HG02763 (cell line): Measurements from ENCODE around the gene SIAH2.

Experiments
- ATAC-seq: cut with Tn5 transposase; IDR thresholded peaks from one replicate; pipeline ENCODE4 v1.9.1; 2021; ENCODE audit warnings: mild to moderate bottlenecking, moderate library complexity; ENCODE audit not compliant: unreplicated experiment

Gene SIAH2

GRCh38 chr3:150751781-150752263 lies 11.1 kb downstream of the SIAH2 start:
- no peak for ATAC-seq

DNA sequence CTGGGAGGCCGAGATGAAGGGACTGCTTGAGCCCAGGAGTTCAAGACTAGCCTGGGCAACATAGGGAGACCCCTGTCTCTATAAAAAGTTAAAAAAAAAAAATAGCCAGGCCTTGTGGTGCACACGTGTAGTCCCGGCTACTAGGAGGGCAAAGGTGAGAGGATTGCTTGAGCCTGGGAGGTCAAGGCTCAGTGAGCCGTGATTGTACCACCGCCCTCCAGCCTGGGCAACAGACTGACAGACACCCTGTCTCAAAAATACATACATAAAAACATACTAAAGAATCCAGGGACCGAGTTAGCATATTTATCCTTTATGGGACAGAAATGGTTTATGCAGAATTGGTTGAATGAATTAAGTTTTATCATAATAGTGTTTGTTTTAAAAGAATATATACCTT lies 13.7 kb downstream of the SIAH2 start:
- ATAC-seq = no peak

DNA sequence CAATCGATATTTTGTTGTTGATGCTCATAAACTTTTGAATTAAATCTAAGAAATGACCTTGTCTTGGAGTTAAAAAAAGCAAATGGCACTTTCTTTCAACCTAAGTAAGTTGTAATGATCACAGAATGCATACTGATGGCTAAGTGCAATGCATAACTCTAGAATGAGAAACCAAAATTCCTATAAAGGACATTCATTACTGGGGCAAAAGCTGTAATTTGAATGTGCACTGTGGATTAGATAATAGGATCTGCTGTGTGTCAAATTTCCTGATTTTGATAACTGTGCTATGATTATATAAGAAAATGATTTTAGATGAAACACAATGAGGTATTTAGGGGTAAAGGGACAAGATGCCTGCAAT lies 14.3 kb downstream of the SIAH2 start:
- ATAC-seq = no peak

GRCh38 chr3:150747886-150748683 lies 14.9 kb downstream of the SIAH2 start:
- ATAC-seq = no peak

DNA sequence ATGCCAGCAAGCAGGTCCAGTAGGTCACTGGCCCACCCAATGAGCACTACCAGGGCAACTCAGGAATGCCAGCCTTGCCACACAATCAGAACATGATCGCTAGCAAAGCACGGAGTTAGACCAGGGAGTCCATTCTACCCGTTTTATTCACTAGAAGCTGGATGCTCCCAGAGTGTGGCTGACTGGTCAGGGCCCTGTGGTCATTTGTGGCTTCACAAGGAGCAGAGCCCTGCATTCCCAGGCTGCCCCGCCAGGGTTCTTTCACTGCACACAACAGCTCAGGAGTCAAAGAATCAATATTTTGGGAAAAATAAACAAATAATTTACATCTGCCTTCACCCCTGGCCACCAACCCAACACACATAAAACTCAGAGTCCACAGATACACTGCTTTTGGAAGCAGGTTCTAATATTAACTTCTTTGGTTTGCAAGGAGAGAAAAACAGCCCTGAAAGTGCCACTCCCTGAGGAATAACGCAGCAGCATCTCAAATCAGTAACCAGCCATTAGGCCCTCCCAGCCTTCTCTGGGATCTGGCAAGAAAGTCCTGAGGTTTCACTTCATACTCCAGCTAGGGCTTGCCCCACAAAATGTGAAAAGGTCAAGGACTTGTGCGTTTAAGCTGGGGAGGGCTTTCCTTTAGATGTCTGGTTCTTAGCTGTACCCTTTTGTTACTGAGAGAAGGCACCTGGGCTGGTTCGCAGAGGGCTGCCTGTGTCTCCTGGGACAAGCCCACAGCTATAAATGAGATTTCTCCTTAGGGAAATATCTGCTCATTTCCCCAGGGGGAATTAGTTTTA lies 16.0 kb downstream of the SIAH2 start:
- ATAC-seq = no peak

DNA sequence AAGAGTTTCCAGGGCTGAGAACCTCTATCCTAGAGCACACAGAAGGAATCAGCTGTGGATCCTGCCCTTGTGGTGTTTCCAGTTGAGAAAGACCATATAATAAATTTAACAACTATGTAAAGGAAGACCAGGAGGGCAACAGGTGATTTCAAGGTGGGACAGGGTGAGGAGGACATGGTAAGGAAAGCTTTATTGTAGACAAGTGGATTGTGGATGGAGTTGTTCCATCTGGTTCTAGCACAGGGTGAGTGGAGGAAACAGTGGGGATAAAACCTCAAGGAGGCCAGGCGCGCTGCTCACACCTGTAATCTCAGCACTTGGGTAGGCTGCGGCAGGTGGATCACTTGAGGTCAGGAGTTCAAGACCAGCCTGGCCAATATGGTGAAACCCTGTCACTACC lies 17.1 kb downstream of the SIAH2 start:
- ATAC-seq = no peak

DNA sequence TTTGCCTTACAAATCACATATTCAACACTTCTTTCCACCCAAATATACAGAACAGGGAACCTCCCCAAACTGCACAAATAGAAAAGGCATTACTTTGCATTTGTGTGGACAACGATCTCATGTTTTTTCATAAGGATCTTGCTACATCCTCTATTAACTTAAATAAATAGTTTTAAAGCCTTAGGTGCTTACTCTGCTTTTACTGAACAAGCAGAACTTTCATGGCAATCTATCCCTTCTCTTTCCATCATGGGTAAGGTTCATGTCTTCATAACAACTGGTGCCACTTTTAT lies 18.1 kb downstream of the SIAH2 start:
- no peak for ATAC-seq

DNA sequence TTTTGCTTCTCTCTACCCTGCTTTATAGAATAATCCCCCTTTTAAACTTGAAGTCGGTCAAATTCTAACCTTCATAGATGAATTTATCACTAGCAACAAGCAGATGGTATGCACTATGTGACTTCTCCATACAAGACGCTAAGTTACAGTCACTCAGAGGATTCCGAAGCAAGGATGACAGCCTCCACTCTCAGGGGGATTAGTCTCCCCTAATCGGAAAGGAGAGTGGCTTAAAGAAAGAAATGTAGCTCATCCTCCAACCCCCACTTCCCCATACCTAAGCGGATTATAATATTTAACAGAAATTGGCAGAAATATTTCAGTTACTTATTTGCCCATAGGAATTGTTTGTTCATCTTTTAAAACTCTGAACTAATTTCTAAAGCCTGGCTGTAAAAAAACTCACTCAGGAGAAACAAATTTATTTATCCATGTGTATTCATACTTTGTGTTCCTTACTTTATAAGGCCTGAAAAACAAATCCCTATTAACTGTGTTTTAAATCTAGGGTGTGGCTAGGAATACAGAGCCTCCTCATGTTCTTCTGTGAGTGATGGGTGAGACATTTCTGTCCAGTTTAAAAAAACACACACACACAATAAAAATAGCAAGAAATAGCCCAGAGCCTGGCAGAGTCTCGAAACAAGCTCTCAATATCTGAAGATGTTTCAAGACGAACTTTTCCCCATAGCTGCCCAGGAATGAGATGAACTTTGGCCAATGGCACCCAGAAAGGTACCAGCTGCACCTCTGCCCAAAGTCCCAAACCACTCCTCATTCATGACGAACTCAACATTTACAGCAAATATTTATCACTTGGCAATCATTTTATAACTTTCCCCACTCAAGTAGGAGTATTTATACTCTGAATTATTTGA lies 18.7 kb downstream of the SIAH2 start:
- no peak for ATAC-seq

DNA sequence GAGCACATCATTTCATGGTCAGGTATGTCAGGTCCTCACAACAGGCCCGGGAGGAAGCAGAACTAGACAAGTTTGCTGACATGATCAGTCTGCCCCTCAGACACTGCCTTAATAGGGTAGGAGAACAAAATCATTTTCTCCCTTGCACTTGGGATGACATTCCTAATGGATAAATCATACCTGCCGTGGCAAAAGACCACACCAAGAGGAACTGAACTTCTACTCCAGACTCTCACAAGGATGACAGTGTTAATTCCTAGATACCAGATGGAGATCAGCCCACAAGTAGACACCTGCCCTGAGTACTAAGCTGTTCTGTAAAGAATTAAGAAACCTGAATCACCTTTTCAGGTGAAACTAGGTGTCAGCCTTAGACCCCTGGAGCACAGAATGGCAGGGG lies 19.5 kb downstream of the SIAH2 start:
- ATAC-seq = no peak

GRCh38 chr3:150742679-150743078 lies 20.3 kb downstream of the SIAH2 start:
- no peak for ATAC-seq

DNA sequence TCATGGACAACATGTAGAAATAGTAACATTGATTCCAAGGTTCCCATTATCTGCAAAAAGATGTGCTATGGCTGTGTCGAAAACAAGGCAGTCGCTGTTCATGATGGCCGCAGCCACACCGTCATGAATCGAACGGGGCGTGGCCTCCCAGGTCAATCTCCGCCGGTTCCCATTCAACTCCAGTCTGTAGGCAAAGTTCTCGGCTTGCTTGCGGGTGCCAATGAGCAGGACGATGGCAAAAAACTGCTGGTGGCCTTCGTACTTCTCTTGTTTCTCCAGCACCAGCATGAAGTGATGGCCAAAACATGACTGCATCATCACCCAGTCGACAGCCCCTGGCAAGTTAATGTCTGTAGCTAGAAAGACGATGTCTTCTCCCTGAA lies 20.8 kb downstream of the SIAH2 start:
- no peak for ATAC-seq

DNA sequence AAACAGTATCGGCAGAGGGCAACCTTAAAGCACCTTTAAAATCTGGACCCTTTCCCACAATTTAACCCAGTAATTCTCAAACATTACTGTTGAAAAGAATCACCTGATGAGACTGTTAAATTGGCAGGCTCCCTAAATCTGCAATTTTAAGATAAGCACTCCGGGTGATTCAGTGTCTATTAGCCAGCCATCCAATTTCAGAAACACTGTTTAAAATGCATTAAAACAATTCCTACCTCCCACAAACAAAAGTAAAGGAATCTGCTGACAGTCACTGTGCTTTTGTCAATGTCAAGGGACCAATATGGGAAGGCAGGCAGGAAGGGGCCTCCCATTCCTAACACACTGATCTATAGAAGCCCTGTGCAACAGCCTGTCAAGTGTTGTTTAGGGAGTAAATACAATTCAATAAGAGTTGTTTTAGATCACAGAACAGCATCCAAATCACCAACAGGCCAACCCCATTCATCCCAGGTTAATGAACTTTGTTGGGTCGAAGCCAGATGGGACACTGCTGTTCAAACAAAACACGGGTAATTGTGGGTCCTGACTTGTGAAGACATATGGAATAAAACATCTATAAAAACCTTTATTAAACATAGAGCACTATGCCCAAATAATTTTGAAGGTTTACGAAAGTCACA lies 21.4 kb downstream of the SIAH2 start:
- ATAC-seq = no peak

- ATAC-seq = no peak
Observed at GRCh38 chr3:150740733-150741496, 22.1 kb downstream of the SIAH2 start.

- no peak for ATAC-seq
Observed at GRCh38 chr3:150739877-150740645, 22.9 kb downstream of the SIAH2 start.

DNA sequence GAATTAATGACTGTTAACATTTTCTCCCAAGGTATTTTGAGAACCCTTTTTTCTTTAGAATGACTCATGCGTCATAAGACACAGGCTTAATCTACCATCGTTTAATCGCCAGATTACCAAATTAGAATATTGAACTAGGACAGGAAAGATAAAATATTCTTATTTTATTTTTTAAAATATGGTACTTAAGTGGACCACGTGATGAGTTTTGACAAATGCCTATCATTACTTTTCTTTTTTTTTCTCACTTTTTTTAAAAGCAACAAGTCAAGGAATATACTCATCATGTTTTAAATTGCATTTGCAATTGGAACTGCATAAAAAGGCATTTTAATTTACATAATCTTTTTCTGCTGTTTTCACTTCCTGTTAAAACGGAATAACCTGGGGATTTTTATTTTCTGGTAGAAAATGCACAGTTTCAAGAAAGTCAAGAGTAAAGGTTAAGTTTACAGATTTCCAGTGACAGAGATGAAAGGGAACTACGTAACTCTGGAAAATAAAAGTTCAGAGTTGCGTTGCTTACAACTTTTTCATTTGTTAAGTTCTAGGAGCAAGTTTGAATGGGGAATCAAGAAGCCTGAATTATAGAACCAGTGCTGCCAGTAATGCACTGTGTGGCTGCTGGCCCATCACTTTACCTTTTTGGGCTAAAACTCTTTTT lies 23.6 kb downstream of the SIAH2 start:
- no peak for ATAC-seq

DNA sequence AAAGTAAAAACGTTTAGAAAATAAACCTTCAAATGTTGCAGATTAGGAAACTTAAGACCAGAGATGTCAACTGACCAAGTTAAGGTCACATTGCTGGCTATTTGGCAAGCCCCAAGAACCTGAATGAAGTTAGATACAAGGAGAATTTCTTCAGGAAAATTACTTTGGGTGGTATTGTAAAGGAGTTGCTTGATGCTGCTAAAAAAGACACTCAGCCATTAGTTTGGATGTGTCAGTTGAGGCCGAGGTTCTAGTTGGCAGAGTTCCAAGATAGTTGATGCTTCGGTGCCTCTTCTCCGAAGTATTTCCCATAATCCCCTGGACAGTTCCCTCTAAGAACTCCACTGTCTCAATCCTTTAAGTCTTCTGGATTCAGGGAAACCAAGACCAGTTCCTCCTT lies 24.3 kb downstream of the SIAH2 start:
- ATAC-seq = no peak

DNA sequence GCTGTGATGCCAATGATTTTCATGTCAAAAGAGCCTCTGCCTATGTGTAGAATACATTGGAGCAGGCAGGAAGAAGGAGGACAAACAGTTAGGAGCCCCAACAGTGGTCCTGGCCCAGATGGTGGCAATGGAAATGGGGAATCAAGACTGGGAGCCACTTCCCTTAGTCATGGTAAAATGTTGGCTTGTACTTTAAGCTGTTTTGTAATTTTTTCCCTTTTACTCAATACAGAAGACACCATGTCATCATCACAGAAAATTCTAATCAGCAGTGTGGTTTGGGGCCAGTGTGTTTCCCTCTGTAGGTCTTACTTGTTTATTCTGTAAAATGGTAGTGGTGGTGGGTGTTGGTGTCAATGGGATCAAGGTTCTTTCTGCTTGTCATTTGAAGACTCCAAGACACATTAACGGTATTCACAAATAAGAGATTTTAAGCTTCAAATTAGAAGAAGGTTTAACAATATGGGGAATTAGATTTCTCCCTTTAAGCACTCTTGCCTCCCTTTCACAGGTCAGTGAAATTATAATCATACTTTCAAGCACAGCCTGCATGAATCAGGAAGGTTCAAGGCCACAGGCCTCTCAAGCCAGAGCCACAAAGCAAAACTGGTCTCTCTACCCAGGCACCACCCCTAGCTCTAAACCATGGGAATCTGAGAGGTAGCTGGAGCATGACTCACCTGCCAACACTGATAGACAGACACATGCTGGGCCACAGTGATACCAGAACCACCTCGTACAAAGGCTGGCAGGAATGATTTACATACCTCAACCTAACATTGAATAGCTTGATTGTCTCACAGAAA lies 24.9 kb downstream of the SIAH2 start:
- ATAC-seq = no peak
